ENCODE results near the gene TRIM45. TPM values are rescaled to one million over a fixed set of nuclear protein-coding genes. Genes with fewer than 3 reads are reported as not detected.

TRIM45 gene
- total RNA-seq, 1 experiment from 2014 or later: 11.7 TPM

GRCh38 chr1:117076648-117077047 lies 44.9 kb downstream of the TRIM45 start:
- no peak overlapping the region for H3K27ac ChIP-seq (ENCODE audit: insufficient read length, low read depth, low read length)
- H3K79me2 ChIP-seq (ENCODE audit: insufficient read depth, low read length): no peaks in the 10 kb centered on the region; the same call in 1 of the 2 replicates
- Mint-ChIP-seq H3K9me3 (no peaks in the 10 kb centered on the region), H3K27ac (no peak overlapping the region), H3K4me3 (no peak overlapping the region), H3K36me3 (ENCODE audit: insufficient read depth in 1 of 3, low read depth in 3 of 3) (peaks cover 40 to 78% (median 68%) of the 10 kb centered on the region in 3 experiments; a peak in 6 of 7 replicates), H3K4me1 (peaks cover 0 to 2% of the 10 kb centered on the region in 2 experiments; a peak in 1 of 4 replicates), H3K27me3 (ENCODE audit: low read depth) (no peaks in the 10 kb centered on the region)
- no peaks in the 10 kb centered on the region for H3K79me1 ChIP-seq (ENCODE audit: insufficient read depth, low read depth, low read length, poor library complexity, severe bottlenecking)
- H4K20me1 ChIP-seq (ENCODE audit: control insufficient read depth, insufficient read depth, insufficient read length): no peaks in the 10 kb centered on the region
- no peak overlapping the region for H2BK120ac ChIP-seq (ENCODE audit: low read depth, low read length, poor library complexity, severe bottlenecking)
- no peak overlapping the region for H3K14ac ChIP-seq (ENCODE audit: insufficient read depth, low read length)
- H3K4me1 ChIP-seq (ENCODE audit: insufficient read depth, low read length): no peaks in the 10 kb centered on the region
- no peak overlapping the region for H2BK5ac ChIP-seq (ENCODE audit: insufficient read length, low read length)
- no peak overlapping the region for H3K18ac ChIP-seq (ENCODE audit: insufficient read length, low read depth, low read length)
- H2AK5ac ChIP-seq (ENCODE audit: insufficient read length, low read length): no peak overlapping the region
- H3K4me2 ChIP-seq (ENCODE audit: insufficient read depth, insufficient read length, low read length): no peak overlapping the region
- TF ChIP-seq CTCF (conservative IDR thresholded peaks at IDR 0.05): no peak
- no peaks in the 10 kb centered on the region for H3K27me3 ChIP-seq (ENCODE audit: insufficient read depth, low read length)
- H3K9ac ChIP-seq (ENCODE audit: extremely low read depth, insufficient read length, low read length): no peak overlapping the region
- no peak overlapping the region for H4K91ac ChIP-seq (ENCODE audit: insufficient read length, low read depth, low read length)
- no peak overlapping the region for H4K5ac ChIP-seq (ENCODE audit: insufficient read length, low read depth, low read length)
- no peak overlapping the region for H3K56ac ChIP-seq (ENCODE audit: insufficient read length, low read depth, low read length)
- no peak overlapping the region for H2BK20ac ChIP-seq (ENCODE audit: low read depth, low read length, poor library complexity, severe bottlenecking)
- H3T11ph ChIP-seq (ENCODE audit: low read length): no peak overlapping the region
- H3K23ac ChIP-seq (ENCODE audit: insufficient read length, low read depth, low read length): no peak overlapping the region
- H4K8ac ChIP-seq (replicated peaks; ENCODE audit: insufficient read length, low read depth, low read length): no peak overlapping the region
- no peak overlapping the region for H2BK15ac ChIP-seq (ENCODE audit: low read depth, low read length)
- no peaks in the 10 kb centered on the region for H3K9me3 ChIP-seq (ENCODE audit: control insufficient read depth, low read depth, low read length)
- DNase-seq: no peak
- H2BK12ac ChIP-seq (ENCODE audit: insufficient read length, low read depth, low read length): no peak overlapping the region
- no peak overlapping the region for H3K4ac ChIP-seq (ENCODE audit: low read depth, low read length)
- no CpG with 5 or more reads among the region's 5 CpGs for WGBS (ENCODE audit: extremely low coverage, insufficient read length, low lambda C conversion rate)
- no peaks in the 10 kb centered on the region for H3K23me2 ChIP-seq (ENCODE audit: insufficient read length, low read depth, low read length, poor library complexity, severe bottlenecking)
- H2AFZ ChIP-seq (ENCODE audit: low read length): no peak overlapping the region

Data from H9 (cell line).